Liver (tissue), 2 donors: Measurements from ENCODE around the gene OR9A4.

Source experiments
- TF ChIP-seq, protein P1 (sequence below): fragments of 150-350 bp; IDR thresholded peaks from 2 replicates; pipeline ENCODE4 v1.5.1; 2017; ENCODE audit warnings: improper control_type of control experiment, low read depth, low read length; ENCODE audit not compliant: missing input control
- TF ChIP-seq, protein P2 (sequence below): IDR thresholded peaks from 2 replicates; pipeline ENCODE4 v1.6.1; 2016; ENCODE audit warnings: antibody characterized with exemption
- donor health status: healthy.

DNA sequence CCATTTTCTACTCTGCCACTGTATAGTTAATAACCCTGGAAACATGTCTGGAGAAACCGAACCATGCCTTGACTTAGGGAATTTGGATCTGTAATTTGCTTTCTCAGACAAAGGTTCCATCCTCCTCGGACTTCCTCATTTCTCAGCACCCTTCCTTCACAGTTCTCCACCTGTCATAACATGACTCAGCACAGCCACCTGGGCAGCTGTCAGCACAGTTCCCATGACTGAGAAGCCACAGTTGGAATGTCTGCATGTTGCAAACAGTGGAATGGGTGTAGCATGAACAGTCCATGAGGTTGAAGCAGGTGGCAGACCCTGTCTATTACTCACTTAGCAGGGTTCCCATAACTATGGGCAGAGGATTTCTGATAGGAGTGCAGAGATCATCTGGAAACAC, 634 bp upstream of the OR9A4 start:
- TF ChIP-seq, protein P1, sequence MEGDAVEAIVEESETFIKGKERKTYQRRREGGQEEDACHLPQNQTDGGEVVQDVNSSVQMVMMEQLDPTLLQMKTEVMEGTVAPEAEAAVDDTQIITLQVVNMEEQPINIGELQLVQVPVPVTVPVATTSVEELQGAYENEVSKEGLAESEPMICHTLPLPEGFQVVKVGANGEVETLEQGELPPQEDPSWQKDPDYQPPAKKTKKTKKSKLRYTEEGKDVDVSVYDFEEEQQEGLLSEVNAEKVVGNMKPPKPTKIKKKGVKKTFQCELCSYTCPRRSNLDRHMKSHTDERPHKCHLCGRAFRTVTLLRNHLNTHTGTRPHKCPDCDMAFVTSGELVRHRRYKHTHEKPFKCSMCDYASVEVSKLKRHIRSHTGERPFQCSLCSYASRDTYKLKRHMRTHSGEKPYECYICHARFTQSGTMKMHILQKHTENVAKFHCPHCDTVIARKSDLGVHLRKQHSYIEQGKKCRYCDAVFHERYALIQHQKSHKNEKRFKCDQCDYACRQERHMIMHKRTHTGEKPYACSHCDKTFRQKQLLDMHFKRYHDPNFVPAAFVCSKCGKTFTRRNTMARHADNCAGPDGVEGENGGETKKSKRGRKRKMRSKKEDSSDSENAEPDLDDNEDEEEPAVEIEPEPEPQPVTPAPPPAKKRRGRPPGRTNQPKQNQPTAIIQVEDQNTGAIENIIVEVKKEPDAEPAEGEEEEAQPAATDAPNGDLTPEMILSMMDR, result no peak
- TF ChIP-seq, protein P2, sequence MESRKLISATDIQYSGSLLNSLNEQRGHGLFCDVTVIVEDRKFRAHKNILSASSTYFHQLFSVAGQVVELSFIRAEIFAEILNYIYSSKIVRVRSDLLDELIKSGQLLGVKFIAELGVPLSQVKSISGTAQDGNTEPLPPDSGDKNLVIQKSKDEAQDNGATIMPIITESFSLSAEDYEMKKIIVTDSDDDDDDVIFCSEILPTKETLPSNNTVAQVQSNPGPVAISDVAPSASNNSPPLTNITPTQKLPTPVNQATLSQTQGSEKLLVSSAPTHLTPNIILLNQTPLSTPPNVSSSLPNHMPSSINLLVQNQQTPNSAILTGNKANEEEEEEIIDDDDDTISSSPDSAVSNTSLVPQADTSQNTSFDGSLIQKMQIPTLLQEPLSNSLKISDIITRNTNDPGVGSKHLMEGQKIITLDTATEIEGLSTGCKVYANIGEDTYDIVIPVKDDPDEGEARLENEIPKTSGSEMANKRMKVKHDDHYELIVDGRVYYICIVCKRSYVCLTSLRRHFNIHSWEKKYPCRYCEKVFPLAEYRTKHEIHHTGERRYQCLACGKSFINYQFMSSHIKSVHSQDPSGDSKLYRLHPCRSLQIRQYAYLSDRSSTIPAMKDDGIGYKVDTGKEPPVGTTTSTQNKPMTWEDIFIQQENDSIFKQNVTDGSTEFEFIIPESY, result no peak
